ENCODE results near the gene TMEM131L.

DNA sequence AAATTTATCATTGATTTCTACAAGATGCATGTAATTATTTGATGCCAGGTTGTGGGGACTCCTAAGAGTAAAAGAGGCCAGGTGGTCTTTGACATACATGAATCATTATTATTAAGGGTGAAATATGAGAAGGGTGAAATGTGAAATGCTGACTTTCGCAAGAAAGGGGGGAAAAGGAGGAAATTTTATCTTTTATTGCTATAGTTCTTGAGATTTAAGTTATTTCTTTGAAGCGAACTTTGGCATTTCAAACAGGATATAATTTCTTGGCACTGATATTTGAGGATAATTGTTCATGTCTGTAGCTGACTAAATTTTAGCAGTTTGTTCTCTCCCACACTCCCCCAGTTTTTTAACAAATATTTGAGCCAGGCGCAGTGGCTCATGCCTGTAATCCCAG, 80.1 kb downstream of the TMEM131L start:
- TF ChIP-seq POLR2A (IDR thresholded peaks at IDR 0.05), result no peak
- TF ChIP-seq, protein P1, sequence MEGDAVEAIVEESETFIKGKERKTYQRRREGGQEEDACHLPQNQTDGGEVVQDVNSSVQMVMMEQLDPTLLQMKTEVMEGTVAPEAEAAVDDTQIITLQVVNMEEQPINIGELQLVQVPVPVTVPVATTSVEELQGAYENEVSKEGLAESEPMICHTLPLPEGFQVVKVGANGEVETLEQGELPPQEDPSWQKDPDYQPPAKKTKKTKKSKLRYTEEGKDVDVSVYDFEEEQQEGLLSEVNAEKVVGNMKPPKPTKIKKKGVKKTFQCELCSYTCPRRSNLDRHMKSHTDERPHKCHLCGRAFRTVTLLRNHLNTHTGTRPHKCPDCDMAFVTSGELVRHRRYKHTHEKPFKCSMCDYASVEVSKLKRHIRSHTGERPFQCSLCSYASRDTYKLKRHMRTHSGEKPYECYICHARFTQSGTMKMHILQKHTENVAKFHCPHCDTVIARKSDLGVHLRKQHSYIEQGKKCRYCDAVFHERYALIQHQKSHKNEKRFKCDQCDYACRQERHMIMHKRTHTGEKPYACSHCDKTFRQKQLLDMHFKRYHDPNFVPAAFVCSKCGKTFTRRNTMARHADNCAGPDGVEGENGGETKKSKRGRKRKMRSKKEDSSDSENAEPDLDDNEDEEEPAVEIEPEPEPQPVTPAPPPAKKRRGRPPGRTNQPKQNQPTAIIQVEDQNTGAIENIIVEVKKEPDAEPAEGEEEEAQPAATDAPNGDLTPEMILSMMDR (IDR thresholded peaks at IDR 0.05), result no peak
- no peak for TF ChIP-seq EP300 (IDR thresholded peaks at IDR 0.05)
- no peak for TF ChIP-seq POLR2AphosphoS5 (IDR thresholded peaks at IDR 0.05)
